Endothelial cell of hepatic sinusoid (primary cell): Measurements from ENCODE around the gene SLC4A4.

Experiments used
- in situ Hi-C: cut with HindIII; loops from 2 replicates; pipeline ENCODE4 v1.10.0; 2017; ENCODE audit warnings: low sequenced_read_pairs

SLC4A4 gene

GRCh38 chr4:71356924-71357663 is 18.3 kb downstream of the SLC4A4 start:
- in situ Hi-C loops, result no loop called here

- in situ Hi-C loops, result no loop called here
Observed at GRCh38 chr4:71360844-71361243, 22.0 kb downstream of the SLC4A4 start.

GRCh38 chr4:71361476-71361875 is 22.7 kb downstream of the SLC4A4 start:
- in situ Hi-C loops, result no loop called here

GRCh38 chr4:71366766-71367165 is 27.9 kb downstream of the SLC4A4 start:
- in situ Hi-C loops, result no loop called here

- in situ Hi-C loops, result no loop called here
Observed at GRCh38 chr4:71367546-71367945, 28.7 kb downstream of the SLC4A4 start.

- in situ Hi-C loops, result no loop called here
Observed at GRCh38 chr4:71368906-71369305, 30.1 kb downstream of the SLC4A4 start.

- in situ Hi-C loops, result no loop called here
Observed at GRCh38 chr4:71369536-71369935, 30.7 kb downstream of the SLC4A4 start.

- in situ Hi-C loops, result no loop called here
Observed at GRCh38 chr4:71375494-71375893, 36.7 kb downstream of the SLC4A4 start.

- in situ Hi-C loops, result no loop called here
Observed at GRCh38 chr4:71377561-71377960, 38.7 kb downstream of the SLC4A4 start.

GRCh38 chr4:71379126-71379525 is 40.3 kb downstream of the SLC4A4 start:
- in situ Hi-C loops, result no loop called here

- in situ Hi-C loops, result no loop called here
Observed at GRCh38 chr4:71380788-71381187, 42.0 kb downstream of the SLC4A4 start.

- in situ Hi-C loops, result no loop called here
Observed at GRCh38 chr4:71382125-71382899, 43.5 kb downstream of the SLC4A4 start.

GRCh38 chr4:71382900-71383560 is 44.2 kb downstream of the SLC4A4 start:
- in situ Hi-C loops, result no loop called here

GRCh38 chr4:71383984-71384383 is 45.2 kb downstream of the SLC4A4 start:
- in situ Hi-C loops, result no loop called here

- in situ Hi-C loops, result no loop called here
Observed at GRCh38 chr4:71389149-71389827, 50.5 kb downstream of the SLC4A4 start.

- in situ Hi-C loops, result no loop called here
Observed at GRCh38 chr4:71392109-71392508, 53.3 kb downstream of the SLC4A4 start.

GRCh38 chr4:71396382-71396781 is 57.6 kb downstream of the SLC4A4 start:
- in situ Hi-C loops, result no loop called here

GRCh38 chr4:71400810-71401209 is 62.0 kb downstream of the SLC4A4 start:
- in situ Hi-C loops, result no loop called here

- in situ Hi-C loops, result no loop called here
Observed at GRCh38 chr4:71402616-71403015, 63.8 kb downstream of the SLC4A4 start.

- in situ Hi-C loops, result no loop called here
Observed at GRCh38 chr4:71404049-71404448, 65.2 kb downstream of the SLC4A4 start.

- in situ Hi-C loops, result no loop called here
Observed at GRCh38 chr4:71405791-71406190, 67.0 kb downstream of the SLC4A4 start.
